NCI-H748 treated with DMSO at 0.1 percent for 48 hours (cell line): Measurements from ENCODE around the gene KCNMA1.

Source experiments
- DNase-seq: peaks from one replicate; lab custom pipeline; 2025; lab: John Stamatoyannopoulos, UW

Gene KCNMA1

DNA sequence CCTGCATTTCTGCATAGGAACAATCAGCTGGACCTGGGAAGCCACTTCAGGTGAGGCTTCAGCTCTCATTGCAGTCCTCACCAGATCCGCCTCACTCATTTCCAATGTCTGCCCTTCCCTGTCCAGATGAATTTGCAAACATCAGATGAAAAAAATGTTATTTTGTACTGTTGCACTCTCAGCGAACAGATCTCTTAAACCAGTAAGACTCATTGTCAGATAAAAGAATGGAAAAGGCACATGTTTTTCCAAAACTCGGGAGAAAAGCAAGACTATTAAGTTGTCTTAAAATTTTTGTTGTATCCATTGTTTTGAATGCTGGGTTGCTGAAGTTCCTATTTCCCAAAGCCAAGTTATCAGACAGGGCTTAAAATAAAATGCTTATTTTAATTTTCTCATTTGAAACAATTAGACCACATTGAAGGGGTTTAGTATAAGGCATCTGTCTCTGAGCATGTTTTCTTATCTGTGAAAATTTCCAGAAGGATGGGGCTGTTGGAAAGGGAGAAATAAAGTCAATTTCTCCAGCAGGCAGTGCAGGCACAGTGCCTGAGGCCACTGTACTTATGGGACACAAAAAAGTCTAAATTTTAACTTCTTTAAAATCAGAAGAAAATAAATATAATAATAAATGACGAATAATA, 396.8 kb downstream of the KCNMA1 start:
- DNase-seq, result no peak

DNA sequence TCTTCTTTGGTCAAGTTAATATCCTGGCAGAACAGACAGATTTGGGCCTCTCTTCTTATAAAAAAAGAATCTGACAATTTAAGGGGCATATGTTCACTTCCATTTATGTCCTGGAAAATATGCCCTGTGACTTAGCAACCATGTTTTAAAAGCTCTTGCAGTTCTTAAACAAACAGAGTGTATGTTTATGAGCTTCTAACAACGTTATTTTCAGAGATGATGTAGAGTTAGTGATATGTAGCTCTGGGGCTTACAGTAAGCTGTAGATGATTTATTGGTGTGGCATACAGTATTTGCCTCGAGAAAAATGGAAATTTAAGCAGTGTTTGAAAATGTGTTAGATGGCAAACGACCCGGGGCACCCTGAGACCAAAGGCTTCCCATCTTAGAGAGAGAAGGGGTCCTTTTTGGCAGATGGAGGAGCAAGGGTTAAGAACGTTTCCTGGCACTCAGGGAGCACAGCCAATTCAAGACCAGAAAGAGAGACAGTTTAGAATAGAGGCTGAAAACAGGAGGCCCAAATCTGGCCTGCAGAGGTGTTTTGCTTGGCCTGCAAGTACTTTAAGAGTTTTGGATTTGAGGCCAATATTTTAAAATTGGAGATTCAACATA, 397.5 kb downstream of the KCNMA1 start:
- no peak for DNase-seq

DNA sequence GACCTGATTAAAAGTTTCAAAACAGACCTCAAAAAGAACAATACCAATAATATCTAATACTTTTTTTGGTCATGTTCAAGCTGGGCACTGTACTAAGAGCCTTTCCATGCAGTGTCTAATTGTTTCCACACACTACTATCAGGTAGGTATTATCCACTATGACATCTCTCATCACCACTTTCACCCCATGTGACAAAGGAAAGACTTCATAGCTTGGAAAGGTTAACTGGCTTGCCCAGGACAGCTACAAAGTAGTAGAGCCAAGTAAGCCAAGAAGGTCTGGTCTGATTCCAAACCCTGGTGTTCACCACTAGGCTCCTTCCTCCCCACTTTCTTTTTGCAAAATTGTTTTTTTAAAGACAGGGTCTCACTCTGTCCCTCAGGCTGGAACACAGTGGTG, 400.5 kb downstream of the KCNMA1 start:
- no peak for DNase-seq

DNA sequence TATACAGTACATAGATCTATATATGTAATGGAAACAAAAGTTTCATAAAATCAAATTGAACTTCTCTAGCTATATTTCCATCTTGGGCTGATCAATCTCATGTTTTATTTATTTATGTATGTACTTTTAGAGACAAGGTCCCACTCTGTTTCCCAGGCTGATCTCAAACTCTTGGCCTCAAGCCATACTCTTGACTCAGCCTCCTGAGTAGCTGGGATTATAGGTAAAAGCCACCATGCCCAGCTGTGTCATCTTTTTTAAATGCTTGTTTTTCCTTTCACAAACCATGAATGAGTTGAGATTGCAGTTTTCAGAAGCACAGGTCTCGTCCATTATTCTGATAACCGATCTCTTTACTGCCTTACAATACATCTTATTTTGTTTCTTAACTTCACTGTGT, 400.9 kb downstream of the KCNMA1 start:
- DNase-seq, result no peak

DNA sequence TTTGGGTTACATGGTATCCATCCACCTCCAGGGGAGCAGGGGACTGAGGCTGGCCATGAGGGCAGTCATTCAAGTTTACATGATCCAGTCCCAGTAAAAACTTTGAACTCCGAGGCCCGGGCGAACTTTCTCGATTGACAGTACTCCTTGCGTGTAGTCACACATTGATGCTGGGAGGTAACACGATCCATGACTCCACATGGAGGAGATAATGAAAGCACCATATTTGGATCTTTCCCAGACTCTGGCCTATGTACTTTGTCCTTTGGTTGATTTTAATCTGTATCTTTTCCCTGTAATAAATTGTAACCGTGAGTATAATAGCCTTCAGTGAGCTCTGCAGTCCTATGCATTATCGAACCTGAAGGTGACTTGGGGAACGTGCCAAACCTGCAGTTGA, 401.6 kb downstream of the KCNMA1 start:
- DNase-seq, result no peak

DNA sequence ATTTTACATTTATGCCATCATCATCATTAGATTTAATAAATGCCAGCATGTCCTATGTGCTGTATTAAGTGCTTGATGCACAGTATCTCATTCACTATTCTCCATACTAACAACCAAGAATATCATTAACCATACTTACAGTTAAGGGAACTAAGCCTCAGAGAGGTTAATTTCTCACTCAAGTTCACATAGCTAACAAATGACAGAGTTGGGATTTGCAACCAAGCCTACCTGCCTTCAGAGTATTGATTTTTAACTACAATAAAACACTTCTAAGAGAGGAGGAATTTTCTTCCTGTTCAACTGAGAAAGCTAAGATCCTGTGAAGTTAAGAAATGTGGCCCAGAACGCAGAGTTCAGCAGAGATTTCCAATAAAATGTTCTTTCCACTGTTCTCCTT, 403.0 kb downstream of the KCNMA1 start:
- DNase-seq, result no peak

DNA sequence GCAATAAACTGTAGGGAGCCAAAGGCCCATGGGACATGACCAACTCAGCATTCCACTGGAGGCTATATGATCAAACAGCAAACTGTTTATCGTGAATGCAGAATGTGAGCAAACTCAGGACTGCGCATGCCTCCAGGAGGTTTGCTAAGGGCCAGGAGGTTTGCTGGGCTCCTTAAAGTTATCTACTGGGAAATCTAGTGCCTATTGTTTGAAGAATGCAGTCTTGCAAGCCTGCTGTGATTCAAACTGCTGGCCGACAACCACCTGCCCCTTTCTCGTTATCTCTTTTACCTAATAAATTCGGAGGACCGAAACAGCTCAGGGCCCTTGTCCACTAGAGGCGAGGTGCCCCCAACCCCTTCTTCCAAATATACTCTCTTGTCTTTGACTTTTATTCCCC, 404.1 kb downstream of the KCNMA1 start:
- DNase-seq, result no peak

DNA sequence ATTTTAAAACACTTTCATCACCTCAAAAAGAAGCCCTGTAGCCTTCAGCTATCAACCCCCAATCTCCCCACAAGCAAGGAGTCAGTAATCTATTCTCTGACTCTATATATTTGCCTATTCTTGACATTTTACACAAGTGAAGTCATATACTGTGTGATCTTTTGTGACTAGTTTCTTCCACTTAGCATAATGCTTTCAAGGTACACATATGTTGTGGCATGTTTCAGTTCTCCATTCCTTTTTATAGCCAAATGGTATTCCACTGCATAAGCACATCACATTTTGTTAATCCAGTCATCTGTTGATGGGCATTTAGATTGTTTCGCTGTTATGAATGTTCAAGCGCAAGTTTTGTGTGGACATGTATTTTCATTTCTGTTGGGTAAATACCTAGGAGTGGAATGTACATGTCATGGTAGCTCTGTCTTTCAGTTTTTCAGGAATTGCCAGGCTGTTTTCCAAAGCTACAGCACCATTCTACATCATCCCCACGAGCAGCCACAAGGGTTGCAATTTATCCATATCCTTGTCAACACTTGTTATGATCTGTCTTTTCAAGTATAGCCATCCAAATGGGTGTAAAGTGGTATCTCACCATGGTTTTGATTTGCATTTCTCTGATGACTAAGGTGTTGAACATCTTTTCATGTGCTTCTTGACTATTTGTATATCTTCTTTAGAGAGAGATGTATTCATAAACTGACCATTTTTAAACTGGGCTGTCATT, 405.6 kb downstream of the KCNMA1 start:
- DNase-seq, result no peak

DNA sequence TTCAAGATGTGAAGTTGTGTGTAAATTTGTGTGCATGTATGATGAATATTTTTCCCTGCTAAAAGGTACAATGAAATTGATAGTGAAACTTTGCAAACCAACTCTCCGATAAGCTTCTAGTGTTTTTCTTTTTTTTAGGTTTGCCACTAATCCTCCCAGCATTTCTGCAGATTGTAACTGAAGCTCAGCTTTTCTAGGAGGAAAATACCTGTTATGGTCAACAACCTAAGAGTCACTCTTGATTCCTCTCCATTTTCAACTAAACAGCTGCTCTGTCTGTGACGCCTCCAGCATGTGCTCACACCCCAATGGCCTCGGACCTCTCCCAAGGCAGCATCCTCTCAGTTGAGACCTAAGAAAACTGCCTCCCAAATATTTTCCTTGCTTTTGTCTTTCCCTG, 406.2 kb downstream of the KCNMA1 start:
- no peak for DNase-seq

DNA sequence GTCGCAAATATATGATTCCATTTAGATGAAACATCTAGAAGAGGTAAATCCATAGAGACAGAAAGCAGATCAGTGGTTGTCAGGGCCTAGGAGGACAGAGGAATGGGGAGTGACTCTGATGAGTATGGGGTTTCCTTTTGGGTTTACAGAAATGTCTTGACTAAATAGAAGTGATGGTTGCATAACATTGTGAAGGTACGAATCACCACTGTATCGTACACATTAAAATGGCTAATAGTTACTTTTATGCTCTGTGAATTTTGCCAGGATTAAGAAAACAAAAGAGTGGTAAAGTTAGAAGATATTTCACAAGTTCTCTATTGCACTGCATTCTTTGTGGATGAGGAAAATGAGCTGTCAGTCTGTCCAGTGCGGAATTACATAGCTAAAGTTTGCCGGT, 407.4 kb downstream of the KCNMA1 start:
- no peak for DNase-seq

DNA sequence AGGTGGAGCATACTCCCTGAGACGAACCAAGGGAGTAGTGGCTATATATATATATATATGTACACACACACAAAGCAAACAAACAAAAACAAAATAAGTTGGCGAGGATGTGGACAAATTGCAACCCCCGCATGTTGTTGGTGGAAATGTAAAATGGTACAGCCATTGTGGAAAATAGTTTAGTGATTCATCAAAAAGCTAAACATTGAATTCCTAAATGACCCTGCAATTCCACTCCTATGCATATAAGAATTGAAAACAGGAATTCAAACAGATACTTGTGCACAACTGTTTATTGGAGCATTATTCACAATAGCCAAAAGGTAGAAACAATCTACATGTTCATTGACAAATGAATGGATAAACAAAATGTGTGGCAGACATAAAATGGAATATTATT, 407.9 kb downstream of the KCNMA1 start:
- DNase-seq, result no peak

DNA sequence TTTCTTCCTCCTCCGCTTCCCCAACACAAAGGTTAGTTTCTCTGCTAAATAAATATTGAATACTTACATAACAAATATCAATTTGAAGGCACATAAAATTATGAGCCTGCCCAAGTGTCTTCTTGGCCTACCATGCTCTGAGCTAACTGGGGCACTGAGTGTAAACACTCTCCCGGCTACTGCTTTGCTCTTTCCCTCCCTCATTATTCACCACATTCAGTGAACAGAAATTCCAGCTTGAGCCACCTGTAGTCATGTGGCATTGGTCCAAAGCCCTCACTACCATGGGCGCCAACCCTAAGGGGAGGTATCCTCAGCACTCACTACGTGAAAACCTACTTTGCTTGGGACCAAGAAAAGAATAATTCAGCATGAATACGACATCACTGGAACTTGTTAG, 409.0 kb downstream of the KCNMA1 start:
- no peak for DNase-seq

DNA sequence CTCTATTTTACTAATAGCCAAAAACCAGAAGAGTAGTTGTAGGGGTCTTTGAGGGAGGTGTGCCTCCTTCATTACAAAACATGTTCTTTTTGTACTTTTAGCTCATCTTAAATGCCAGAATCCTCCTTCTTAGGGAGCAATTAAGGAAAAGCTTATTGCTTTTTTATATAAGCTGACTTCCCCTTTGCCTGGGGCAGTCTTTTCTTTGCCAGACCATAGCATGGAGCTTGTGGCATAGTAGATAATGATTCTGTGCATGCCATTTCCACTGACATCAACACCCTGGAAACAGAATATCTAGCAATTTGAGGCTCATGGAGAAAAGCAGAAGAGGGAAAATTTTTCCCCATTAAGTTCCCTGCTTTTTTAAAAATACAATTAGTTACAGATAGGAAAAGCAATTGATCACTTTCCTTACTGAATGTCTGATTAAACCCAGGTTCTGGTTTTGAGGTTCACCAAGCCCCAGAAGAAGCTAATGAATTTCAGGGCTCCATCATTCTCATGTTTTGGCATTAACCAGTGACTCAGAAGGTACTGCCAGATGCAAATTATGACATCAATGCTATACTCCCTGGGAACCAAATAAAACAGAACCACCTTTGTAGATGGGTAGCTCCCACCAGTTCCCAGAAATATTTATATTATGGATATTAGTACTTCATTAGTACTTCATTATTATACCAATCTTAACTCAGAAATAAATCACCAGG, 410.6 kb downstream of the KCNMA1 start:
- DNase-seq, result no peak

DNA sequence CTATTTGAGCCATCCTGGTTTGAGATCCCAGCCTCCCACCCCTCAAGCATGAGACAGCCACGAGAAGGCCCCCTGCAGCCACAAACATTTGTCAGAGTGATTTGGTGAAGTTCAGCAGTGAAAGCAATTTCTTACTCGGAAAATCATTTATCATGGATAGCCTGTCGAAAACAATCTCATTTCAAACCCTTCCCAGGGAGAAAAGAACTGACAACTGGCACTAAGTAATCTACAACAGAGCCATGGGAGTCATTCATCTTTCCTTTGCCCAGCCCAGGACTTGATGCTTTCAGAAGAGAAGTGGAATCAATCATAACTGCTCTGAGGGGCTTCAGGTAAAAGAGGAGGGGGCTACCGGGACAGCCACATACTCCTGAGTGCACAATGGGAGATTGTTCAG, 411.2 kb downstream of the KCNMA1 start:
- DNase-seq, result no peak

DNA sequence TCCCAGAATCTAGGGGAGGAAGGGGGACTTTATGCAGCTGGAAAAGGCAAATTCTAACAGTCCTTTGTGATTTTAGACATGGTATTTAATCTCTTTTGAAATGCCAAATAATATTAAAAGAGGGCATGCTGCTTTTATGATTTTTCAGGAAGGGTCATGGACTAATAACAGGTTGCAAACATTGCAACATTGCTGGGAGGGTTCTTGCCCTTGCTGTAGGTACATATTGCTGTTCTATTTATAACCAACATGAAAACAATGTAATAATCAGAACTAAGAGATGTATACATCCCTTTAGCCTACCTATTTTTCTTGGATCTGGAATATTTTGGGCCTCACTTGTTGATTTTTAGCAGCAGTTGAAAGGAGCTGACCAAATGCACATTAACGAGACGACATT, 411.6 kb downstream of the KCNMA1 start:
- no peak for DNase-seq

DNA sequence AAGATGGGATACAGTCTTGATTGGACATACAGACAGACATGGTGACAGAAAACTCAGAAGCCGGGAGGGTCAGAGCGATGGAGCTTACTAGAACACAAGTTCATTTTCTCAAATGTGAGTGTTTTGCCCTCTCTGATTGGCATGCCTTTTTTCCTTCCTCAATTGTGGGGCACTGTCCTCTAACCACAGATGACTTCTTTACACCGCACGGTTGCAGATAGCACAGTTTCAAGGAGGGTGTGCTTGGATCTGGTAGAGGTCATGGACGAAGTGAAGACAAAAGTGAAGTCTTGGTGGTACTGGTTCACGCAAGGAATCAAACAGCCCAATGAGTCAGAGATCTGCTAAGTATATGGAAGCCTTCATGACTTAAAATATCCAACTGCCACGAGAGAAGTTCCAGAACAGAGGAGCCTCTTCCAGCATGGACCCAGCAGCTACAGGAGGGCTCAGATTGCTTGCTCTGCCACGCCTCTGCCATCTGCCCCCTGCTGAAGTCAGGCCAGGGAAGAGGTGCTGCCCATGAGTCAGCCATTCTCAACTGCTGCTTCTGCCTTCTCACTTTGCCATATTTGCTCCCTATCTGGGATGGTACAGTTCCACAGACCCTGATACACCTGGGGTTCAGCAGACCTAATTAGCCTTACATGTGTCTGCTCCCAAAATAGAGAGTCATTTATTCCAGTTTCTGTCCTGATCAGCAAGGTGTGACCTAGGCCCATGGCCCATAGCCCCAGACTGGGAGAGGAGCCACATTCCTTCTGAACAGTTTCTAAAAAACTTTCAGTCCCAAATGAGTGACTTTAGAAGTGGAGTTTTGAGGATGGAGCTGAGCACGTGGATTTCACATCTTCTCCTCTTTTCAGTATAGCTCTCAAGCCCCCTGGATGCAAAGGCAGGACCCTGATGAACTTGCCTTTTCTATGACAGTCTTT, 413.8 kb downstream of the KCNMA1 start:
- DNase-seq, result no peak

DNA sequence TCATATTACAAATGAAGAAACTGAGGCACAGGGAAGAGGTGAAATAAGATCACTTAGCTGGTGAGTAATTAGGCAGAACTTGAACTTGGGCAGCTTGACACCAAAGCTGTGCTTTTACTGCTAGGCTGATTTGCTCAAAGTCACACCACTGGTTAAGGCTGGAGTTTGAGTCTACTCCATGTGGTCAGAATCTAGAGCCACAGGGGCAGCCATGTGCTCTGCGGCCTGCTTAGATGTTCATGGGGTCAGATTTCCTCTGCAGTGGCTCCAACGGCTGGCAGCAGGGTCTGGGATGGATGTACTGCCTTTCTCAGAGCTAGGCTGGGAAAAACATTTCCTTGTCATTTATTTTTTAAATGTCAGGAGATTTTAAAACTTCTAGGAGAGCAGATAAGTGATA, 417.5 kb downstream of the KCNMA1 start:
- DNase-seq, result no peak

DNA sequence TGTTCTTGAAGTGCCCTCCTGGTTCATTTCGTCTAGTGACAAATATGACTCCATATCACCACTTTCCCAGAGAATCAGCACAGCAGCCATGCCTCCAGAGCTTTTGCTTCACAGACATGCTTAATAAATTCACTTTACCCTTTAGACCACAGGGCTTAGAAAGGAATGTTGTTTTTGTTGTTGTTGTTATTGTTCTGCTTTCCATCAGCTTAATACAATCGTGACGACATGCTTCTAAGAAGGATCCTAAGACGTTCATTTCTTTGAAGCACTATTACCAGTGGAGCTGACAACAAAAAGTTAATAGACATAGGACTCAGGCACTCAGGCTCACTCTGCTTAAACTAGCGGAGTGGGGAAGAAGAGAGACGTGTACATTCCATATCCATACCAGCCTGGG, 418.6 kb downstream of the KCNMA1 start:
- no peak for DNase-seq

DNA sequence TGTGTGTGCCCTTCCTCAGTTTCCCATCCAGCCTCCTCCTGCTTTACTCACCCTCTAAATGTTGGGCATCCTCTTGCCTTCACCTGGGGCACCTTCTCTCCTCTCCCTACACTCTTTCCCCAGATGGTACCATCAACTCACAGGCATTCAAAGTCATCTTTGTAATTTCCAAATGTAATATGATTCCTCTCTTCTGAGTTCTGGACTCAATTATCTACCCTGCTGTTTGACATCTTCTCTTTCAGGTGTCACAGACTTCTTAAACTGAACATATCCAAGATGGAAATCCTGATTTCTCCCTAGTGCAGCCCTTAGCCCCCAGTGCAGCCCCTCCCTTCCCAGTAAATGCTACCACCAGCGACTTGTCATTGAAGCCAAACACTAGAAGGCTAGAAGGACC, 422.8 kb downstream of the KCNMA1 start:
- DNase-seq, result no peak

DNA sequence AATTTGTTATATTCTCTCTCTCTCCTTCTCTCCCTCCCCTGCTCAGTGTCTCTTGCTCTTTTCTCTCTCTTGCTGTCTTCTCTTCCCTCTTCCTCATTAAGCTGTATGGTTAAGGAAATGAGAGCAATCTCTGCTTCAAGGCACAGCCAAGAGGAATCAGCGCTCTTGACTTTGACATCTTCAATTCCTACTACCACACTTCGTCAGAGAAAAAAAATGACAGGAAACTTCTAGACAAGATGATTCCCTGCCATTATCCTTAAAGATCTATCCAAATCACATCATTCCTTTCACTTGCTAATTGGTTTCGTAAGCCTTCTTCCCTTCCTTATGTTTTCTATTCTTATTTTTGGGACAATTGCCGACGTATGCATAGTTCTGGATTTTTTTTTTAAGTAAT, 425.0 kb downstream of the KCNMA1 start:
- no peak for DNase-seq

DNA sequence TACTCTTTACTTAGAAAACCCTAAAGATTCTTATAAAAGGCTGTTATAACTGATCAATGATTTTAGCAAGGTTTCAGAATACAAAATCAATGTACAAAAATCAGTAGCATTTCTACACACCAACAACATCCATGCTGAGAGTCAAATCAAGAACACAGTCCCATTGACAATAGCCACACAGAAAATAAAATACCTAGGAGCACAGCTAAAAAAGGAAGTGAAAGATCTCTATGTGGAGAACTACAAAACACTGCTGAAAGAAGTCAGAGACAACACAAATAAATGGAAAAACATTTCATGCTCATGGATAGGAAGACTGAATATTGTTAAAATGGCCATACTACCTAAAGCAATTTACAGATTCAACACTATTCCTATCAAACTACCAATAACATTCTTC, 427.0 kb downstream of the KCNMA1 start:
- no peak for DNase-seq

DNA sequence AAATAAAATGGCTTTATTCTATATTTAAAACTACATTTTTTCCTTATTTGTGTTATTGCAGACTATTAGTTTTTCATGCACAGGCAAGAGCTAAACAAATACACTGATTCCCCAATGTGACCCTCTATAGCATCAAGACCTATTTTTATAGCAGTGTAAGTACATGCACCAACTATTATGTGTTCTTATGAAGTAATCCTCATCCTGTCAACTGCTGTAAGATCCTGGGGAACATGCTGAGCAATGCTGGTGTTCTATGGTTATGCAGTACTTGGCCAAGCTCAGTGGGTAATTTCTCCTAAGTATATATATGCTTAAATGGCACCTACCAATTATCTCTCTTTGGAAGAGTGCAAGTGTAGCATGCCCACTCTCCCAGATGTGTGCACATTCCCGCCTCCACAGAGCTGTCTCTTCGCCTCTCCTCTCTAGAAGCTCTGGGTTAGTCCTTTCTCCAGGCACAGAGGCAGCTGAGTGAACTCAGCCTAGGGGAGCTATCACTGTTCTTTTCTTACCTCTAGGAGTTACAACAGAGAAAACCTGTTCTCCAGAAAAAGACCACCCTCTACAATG, 428.8 kb downstream of the KCNMA1 start:
- no peak for DNase-seq
